Renal cortical epithelial cell (primary cell): ENCODE measurements around the gene SLC37A1. TPM values are rescaled to one million over a fixed set of nuclear protein-coding genes. Genes with fewer than 3 reads are reported as not detected.
"Not testable (repeated sequence)": the region's sequence is repeated elsewhere in the genome, so short reads cannot be mapped to it uniquely, and the experiment has no call there.

Source experiments
- DNase-seq: peaks from one replicate; pipeline ENCODE4 v3.0.0-alpha.2; 2011; ENCODE audit warnings: low read depth
- total RNA-seq: library from RNA; depleted of rRNA; stranded (reverse); fragments of >200 nt; gene quantifications from 2 replicates; pipeline ENCODE4 v1.2.3, GENCODE V29; 2014

SLC37A1 gene
- total RNA-seq, 1 donor from 2014 or later = 15.0 TPM

DNA sequence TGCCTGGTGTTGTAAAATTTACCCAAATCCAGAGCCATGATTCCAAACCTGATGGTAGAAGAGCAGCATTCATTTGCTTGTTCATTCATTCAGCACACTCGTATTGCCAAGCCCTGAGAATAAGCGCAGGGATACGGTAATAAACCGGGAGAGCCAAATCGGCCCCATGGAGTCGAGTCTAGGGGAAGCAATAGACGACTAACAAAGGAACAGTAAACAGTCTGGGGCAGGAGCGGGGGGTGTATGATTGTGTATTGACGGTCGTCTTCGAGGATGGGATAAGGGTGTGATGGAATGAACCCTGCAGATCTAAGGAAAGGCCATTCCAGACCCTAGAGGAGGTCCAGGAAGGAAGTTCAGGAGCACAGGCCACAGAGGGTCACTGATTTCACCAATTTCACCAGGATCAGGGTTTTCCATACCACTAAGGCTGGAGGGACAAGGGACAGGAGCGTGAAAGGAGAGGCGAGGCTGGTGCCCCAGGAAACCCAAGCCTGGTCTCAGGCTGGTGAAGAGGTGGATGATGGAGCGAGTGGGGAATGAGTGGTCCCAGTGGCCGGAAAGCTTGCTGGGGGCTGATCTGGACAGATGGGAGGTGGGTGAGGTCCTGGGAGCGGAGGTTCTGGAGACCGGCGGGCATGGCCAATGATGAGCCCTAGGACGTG lies 78.6 kb downstream of the SLC37A1 start:
- no peak for DNase-seq

DNA sequence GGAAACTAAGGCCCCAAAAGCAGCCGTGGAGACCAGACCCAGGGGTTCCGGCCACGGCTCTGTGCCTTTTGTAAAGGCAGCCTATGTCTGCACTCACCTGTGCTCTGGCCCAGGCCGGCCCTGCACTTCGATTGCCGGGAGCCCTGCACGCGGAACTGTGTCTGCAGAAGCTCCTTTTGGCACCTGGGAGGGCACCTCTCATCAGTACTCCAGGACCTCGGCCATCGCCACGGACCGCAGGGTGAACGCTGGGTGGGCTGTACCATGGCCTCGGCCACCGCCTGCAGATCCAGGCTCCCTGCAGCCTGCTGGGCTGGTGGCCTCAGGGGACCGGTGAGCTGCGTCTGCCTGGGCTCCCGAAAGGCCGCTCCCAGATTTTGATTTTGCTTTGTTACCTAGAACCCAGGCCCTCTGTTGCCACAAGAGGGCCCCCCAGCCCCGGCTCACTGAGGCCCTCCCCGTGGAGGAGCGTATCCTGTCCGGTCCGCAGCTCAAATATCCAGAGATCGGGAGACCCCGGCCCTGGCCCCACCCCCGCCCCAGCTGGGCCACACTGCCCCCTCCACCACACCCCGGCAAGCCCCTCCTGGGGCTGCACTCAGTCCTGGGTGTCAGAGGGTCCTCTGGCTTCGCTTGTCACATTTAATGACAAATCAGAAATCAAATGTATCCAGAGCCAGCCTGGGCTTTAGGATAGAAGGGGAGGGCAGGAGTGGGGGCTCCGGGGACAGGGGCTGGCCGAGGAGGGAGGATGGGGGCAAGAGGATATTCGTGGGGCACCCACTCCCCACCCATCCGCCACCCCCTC lies 79.6 kb downstream of the SLC37A1 start:
- peak; percentile 13 for DNase-seq

DNA sequence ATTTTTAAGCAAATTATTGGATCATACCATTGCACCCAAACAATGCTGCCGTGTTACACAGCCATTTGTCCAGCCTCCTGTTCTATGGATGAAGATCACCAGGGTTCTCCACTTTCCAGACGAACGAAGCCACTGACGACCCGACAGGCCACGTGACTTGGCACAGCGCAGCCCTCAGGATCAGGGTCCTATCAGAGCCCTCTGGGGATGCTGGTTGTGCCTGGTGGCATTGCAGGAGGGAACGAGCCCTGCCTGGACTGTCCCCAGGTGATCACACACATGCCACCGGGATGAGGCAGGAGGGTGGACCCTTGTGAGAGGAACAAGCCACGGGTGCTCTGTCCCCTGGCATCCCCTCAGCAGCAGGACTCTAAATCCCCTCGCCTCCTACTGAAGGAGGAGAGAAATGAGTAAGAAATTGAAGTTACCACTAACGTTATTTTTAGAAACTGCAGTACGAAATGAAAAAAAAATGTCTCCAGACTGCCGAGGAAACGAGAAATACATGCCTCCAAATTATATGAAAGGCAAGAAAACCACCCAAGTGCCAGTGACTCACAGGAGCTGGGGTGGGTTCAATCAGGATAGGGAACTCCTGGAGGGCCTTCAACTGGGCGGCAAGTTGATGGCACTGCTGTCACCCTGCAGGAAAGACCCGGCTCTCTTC lies 81.1 kb downstream of the SLC37A1 start:
- no peak for DNase-seq

DNA sequence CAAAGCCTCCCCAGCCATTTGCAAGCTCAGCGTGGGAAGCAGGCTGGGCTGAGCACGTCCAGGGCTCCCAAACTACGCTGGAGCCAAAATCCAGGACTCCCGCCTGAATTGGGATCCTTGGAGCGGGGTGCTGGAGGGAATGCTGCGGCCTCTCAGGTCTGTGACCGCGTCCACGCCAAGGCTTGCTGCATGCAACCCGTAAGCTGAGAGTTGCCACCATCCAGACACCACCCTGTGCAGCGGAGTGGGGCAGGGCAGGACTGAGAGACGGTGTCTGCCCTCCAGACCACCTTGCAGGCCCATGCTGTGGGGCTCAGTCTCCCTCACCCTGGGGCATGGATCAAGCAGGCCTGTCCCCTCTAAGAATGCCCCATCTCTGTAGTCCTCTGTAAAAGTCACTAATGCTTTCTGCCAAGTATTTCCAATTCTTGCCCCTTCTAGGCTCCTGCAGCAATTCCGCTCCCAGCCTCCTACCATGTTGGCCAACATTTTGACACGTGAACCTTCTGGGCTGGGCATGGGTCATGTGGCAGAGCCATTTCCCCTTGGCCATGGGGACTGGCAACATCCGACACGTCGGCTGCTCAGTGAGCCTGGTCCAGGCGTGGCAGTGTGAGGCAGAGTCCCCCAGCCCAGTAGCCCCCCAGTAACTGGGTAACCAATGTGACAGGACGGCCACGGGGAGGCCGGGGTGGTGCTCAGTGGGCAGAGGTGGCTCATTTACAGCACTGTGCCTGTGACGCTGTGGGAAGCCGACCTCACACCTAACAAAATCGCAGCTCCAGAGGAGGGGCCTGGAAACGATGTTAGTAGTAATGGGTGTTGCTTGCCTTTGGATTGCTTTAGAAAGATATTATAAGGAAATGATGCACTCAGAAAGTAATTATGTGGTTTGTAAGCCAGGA lies 81.9 kb downstream of the SLC37A1 start:
- DNase-seq = no peak

DNA sequence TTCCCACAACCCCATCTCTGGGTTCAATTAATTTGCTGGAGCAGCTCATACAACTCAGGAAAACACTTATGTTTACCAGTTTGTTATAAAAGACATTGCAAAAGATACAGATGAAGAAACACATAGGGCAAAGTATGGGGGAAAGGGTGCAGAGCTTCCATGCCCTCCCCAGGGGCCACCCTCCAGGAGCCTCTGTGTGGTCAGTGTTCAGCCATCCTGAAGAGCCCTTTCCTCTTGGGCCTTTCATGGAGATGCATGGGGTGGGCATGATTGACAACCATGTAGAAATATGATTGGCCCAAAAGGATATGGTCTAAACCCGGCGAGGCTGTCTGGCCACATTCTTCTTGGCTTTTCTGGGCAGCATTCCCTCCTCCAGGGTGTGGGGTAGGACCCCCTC lies 83.0 kb downstream of the SLC37A1 start:
- DNase-seq = no peak

DNA sequence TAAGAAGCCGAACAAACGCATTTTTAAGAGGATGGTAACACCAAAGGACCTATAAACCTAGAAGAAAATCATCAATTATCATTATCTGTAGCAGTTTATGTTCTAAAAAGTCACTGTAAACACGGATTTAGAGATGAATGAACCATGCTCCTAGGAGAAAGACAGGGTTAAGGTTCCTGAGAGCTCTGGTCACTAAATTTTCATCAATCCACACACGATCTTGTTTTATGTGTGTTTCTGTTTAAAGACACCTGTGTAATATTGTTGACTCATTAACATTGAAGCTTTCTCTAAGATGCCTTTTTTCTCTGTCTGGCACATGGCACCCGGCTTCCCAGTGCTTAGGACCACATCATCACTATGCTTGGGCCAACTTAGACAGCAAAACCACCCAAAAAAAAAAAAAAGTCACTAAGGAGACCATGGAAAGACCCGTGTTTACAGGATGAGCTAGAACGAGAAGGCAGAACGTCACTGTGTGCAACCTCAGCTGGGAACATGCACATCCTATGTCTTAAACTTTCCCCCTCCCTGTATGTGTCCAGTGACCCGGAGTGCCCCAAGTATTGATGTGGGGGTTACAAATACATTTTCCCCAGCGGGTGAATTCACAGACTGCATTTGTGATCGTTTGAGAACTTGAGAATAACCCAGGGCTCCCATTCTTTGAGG lies 84.0 kb downstream of the SLC37A1 start:
- DNase-seq = no peak

DNA sequence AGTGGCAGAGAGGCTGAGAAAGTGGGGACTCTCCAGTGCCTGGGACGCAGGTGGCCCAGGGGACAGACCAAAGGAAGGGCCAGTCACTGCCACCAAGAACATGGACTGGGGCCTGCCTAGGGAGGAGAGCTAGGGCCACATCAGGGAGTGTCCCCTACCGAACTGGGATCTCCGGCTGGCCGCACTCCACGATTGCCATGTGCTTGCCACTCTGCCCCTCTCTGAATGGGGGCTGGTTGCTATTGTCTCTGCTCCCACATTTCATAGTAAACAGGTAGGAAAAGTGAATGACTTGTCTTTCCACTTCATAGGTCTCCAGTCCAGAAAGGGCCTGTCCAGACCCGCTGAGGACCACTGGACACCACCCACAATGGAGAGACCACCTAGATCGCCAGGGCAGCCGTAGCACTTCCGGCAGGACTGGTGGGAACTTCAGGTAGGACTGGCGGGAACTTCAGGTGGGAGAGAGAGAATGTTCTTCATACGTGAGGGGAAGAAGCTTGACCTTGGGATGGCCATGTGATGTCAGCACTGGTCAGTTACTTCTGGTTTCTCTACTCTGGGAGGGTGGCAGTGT lies 84.6 kb downstream of the SLC37A1 start:
- DNase-seq = no peak

DNA sequence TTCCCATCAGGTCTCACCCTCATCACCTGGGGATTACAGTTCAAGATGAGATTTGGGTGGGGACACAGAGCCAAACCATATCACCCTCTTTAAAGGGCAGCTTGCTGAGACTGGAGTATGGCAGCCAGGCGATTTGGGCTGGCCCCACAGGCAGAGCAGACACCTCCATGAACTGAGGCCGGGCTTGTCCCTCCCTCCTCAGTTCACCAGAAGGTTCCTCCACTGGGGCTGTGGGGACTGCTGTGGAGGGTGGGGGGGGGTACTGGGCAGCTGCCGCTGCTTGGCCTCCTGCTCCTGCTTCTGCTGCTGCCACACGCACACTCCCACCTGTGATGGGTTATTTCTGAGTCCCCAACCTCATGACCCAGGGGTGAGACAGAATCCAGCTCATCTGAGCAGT lies 85.8 kb downstream of the SLC37A1 start:
- no peak for DNase-seq

DNA sequence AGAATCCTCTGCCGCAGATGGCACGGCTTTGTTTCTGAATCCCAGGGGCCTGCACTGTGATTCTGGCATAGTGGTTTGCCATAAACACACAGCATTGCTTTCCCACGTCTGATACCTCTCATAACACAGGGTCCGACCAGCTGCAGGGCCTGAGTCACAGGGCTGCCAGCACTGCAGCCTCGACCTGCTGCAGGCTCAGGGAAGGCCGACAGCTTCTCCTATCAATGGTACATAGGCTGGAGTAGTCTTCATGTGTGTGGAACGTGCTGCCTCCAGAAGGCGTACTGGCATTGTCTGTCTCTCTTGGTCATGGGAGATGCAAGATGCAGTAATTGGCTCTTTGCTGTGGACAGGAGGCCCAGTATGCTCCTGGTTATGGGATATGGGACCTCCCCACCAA lies 86.3 kb downstream of the SLC37A1 start:
- DNase-seq = no peak

DNA sequence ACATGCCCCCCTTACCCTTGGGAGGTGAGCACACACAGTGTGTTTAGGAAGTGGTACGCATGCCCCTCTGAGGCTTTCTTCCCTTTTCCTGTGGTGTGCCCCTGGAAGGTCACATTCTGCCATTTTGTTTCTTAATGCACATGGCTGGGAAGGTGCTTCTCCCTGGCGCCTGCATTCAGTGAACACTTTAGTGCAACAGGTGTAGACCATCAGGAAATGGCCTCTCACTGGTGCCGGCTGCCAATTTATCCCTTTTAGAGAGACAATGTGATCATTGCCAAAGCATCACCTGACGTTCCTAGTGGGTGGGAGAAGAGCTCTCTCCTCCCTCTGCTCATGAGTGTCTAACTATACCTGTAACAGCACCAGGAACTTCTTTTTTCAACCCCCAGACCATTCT lies 88.0 kb downstream of the SLC37A1 start:
- DNase-seq = no peak

DNA sequence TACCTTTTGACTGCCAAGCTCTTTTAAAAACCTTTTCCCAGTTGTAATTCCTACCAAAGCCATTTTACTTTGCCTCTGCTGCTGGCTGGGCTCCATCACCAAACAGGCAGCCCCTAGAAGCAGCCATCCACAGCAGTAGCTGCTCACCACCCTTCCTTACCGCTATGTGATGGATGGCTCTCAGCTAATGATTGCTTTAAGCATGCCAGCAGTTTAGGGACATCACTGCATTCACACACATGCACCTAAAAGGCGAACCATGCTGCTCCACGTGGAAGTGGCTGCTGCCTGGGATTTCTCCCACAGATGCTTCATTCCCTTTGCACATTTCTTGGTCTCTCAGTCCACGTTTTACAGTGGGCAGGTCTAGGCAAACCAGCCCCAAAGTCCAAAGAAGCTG lies 93.5 kb downstream of the SLC37A1 start:
- no peak for DNase-seq

DNA sequence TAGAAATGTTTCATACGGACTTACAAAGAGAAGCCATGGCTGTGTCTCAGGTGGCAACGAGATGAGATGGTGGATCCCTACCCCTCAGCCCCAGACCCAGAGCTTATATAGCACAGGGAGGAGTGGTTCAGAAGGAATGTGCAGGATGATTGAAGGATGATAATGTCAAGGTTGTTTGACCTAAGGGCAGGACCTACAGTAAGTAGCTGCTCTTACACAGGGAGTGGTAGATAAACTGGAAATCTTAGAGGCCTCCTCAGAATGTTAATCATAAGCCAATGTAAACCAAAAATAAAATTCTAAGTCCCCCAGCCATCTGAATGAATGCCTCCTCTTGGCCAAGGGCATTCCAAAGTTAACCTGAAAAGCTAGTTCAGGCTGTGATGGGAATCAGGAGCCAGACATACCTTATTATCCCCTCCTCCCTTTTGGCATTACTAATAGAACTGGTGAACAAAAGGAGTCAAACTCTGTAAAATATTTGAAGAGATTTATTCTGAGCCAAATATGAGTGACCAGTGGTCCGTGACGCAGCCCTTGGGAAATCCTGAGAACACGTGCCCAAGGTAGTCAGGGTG lies 94.0 kb downstream of the SLC37A1 start:
- DNase-seq = peak; percentile 88

DNA sequence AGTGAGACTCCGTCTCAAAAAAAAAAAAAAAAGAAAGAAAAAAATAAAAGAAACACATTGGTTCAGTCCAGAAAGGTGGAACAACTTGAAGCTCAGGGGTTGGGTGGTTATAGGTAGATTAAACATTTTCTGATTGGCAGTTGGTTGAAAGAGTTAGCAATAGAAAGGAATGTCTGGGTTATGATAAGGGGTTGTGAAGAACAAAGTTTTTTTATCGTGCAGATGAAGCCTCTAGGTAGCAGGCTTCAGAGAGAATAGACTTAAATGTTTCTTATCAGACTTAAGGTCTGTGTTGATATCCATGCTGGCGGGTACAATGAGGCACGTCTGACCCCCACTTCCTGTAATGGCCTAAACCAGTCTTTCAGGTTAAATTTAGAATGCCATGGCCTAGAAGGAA lies 94.8 kb downstream of the SLC37A1 start:
- no peak for DNase-seq

DNA sequence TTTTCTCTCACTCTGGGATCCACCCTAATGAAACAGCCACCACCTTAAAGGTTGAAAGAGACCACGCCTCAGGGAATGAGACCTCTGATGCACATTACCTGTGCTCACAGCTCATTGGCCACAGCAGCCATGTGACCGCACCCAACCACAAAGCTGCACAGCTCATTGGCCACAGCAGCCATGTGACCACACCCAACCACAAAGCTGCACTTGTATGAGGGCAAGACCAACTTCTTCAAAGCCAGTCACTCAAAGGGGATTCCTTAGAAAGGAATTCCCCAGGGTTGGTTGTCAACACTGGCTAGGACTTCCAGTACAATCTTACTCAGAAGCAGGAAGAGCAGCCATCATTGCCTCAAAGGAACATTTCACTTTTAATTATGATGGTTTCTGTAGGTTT lies 96.2 kb downstream of the SLC37A1 start:
- peak; percentile 76 for DNase-seq

DNA sequence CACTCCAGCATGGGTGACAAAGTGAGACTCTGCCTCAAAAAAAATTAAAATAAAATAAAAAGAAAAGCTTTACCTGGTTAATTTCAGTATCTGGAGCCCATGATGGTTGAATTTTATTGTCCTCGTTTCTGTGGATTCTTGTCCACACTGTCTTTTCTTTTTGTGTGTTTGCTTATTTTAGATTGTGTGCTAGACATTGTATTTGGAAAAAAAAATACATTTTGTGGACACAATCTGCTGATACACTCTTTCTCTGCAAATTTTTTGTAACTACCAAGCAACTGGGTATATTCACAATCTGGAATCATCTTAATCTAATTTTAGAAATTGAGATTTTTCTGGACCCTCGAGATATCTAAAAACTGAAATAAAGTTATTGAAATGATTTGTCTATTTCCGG lies 98.2 kb downstream of the SLC37A1 start:
- no peak for DNase-seq

DNA sequence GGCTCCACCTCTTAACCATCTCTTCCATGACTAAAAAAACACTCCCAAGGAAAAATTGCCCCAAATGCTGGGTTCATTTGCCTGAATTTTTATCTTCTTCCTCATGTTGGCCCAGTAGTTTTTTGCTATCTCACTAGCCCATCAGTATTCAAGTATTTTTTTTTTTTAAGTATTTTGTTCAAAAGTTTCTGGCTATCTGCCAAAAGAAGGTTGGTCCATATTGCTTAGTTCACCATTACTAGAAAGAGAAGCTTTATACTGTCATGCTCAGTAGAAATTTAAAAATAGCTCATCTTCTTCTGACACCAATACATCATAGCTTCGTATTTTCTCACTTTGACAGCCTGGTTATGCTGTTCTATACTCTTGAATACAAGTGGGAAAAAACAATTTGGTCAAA lies 98.7 kb downstream of the SLC37A1 start:
- DNase-seq = no peak

DNA sequence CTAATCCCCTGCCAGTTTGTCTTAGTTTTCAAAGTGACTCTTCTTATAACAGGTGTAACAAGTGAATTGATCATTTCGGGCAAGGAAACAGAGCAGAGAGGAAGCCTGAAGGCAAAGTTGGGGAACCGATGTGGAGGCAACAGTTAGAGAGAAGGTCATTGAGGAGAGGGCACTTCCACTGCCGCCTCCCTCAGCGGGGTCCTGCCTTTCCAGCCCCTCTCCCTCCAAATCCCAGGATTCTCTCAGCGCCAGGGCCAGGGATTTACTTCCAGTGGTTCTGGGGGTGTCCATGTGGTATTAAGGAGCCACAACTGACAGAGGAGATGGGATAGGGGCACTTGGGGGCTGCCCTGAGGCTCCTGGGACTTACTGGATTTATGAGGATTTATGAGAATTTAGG lies 100.1 kb downstream of the SLC37A1 start:
- DNase-seq = no peak

DNA sequence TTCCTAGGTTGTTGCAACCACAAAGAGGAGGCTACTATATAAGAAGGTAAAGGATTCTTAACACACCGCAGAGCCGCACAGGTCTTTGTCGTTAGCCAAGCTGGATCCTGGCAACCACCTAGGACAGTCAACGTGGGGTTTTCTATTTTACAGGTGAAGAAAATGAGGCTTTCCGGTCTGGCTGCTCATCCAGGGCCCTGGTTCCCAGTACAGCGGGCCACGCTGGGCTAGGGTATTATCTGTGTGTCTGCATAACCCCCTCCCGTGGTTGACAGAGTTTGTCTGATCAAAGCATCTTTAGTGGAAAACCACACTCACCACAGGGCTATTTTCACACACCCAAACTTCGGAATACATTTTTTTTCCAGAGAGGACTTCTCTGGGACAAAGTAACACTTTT lies 100.7 kb downstream of the SLC37A1 start:
- DNase-seq = no peak

DNA sequence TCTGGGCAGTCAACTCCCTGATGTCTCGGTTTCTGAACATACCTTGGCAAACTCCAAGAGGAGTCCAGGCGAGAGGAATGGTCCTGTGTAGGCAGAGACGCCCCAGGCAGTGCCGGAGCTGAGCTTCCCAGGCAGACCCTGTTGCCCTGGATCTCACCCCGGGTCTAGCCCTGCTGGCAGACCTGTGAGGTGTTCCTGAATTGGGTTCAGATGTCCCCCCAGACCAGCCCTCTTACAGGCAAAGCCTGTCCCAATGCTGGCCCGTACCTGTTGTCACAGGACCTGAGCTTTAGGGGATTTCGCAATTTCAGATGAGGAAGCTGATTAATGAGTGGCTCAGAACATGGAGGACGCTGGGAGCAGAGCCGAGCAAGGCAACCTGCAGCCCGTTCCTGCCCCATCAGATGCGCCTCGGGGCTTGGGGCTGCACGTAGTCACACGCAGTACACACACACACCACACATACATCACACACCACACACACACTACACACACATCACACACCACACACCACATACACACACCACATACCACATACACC lies 101.2 kb downstream of the SLC37A1 start:
- peak; percentile 90 for DNase-seq

DNA sequence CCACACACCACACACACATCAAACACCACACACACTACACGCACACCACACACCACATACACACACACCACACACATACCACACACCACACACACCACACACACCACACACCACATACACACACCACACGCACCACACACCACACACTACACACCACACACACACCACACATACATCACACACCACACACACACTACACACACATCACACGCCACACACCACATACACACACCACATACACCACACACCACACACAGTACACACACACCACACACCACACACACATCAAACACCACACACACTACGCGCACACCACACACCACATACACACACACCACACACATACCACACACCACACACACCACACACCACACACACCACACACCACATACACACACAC lies 101.7 kb downstream of the SLC37A1 start:
- not testable (repeated sequence) for DNase-seq
